HepG2 (cell line): ENCODE measurements around the gene METRN. TPM values are rescaled to one million over a fixed set of nuclear protein-coding genes. Genes with fewer than 3 reads are reported as not detected.

Source experiments
- ATAC-seq: fragments of 200-7000 bp; cut with Tn5 transposase; 3 replicates; pipeline ENCODE4 v1.9.1; 2020; ENCODE audit warnings: mild to moderate bottlenecking, moderate library complexity
- BruUV-seq: library from RNA; stranded (reverse); fragments of 400-500 nt; replicated peaks from 2 replicates; lab custom pipeline; 2021; lab: Mats Ljungman, UMichigan
- CTCF ChIA-PET: fragments of 300-600 bp; formaldehyde crosslinking; extraction: SDS; loops from one replicate; lab custom pipeline; 2021; ENCODE audit warnings: low total read pairs, inconsistent platforms, low intra/inter-chr PET ratio; lab: Yijun Ruan, JAX
- POLR2A ChIA-PET: fragments of 350-600 bp; sonication (Branson Sonifier 250); formaldehyde crosslinking; loops from one replicate; lab custom pipeline; 2020; ENCODE audit warnings: antibody characterized with exemption, inconsistent platforms; lab: Yijun Ruan, JAX
- DNase-seq: peaks from one replicate; pipeline ENCODE4 v3.0.0-alpha.2; 2015; ENCODE audit warnings: low spot score
- FAIRE-seq: peaks from 3 replicates; lab custom pipeline; 2011; peaks lifted over from hg19 to GRCh38; lab: Jason Lieb, UNC
- H2AFZ ChIP-seq: one replicate; pipeline ENCODE4 v1.6.1; 2011; ENCODE audit warnings: low read length, inconsistent platforms
- H3K27ac ChIP-seq: fragments of 300-600 bp; 3 replicates; pipeline ENCODE4 v1.8.0; 2011; ENCODE audit warnings: mixed run types, mild to moderate bottlenecking, mixed read lengths, low read length, inconsistent platforms; ENCODE audit not compliant: insufficient read depth; ENCODE audit errors: extremely low read length
- H3K27me3 ChIP-seq, 2 experiments: fragments of 200-600 bp in 1 of 2; 2 replicates in 1 of 2; 3 replicates in 1 of 2; pipeline versions ENCODE4 v1.6.0 to v1.8.0; 2011; ENCODE audit warnings: low read length in 2 of 2, mild to moderate bottlenecking in 2 of 2, moderate library complexity in 2 of 2, inconsistent platforms in 1 of 2; ENCODE audit not compliant: insufficient read depth in 2 of 2, control insufficient read depth in 1 of 2
- H3K36me3 ChIP-seq, 2 experiments: fragments of 200-600 bp in 1 of 2; replicated peaks in 1 of 2; 2 replicates in 1 of 2; 3 replicates in 1 of 2; pipeline versions ENCODE4 v1.5.1 to v1.8.0; 2011; ENCODE audit warnings: low read length in 2 of 2, inconsistent platforms in 1 of 2; ENCODE audit not compliant: insufficient read depth in 2 of 2, control insufficient read depth in 1 of 2
- H3K4me1 ChIP-seq: 2 replicates; pipeline ENCODE4 v1.5.1; 2012; ENCODE audit warnings: low read length, inconsistent platforms; ENCODE audit not compliant: insufficient read depth
- H3K4me2 ChIP-seq: 2 replicates; pipeline ENCODE4 v1.6.0; 2011; ENCODE audit warnings: low read depth, low read length, inconsistent platforms
- H3K4me3 ChIP-seq, 3 experiments: fragments of 200-600 bp in 1 of 3; sonication (generic), shearing (Covaris generic) in 1 of 3; replicated peaks in 1 of 3; 2 replicates each; pipeline ENCODE4 v1.5.1; 2011 to 2016; ENCODE audit warnings: low read length in 3 of 3, inconsistent platforms in 2 of 3, low read depth in 2 of 3, mild to moderate bottlenecking in 2 of 3, control low read depth in 1 of 3, mixed read lengths in 1 of 3; ENCODE audit not compliant: insufficient read depth in 1 of 3
- H3K79me2 ChIP-seq: one replicate; pipeline ENCODE4 v1.6.1; 2011; ENCODE audit warnings: low read length, inconsistent platforms; ENCODE audit not compliant: insufficient read depth
- H3K9ac ChIP-seq: 2 replicates; pipeline ENCODE4 v1.6.0; 2011; ENCODE audit warnings: mild to moderate bottlenecking, low read depth, low read length, inconsistent platforms; ENCODE audit not compliant: insufficient read depth
- H3K9me3 ChIP-seq: 2 replicates; pipeline ENCODE4 v1.5.1; 2012; ENCODE audit warnings: mild to moderate bottlenecking, low read length
- H4K20me1 ChIP-seq: 2 replicates; pipeline ENCODE4 v1.6.0; 2011; ENCODE audit warnings: inconsistent platforms, mild to moderate bottlenecking, low read length, moderate library complexity; ENCODE audit not compliant: insufficient read depth
- AGO2 ChIP-seq: fragments of 200-400 bp; formaldehyde crosslinking; optimal IDR thresholded peaks from 2 replicates; pipeline ENCODE3; 2017; ENCODE audit warnings: mild to moderate bottlenecking, low read depth, low read length, moderate library complexity
- ATF6 ChIP-seq: sonication (generic); formaldehyde crosslinking; conservative IDR thresholded peaks from 2 replicates; pipeline ENCODE4 v1.4.0; 2020; ENCODE audit warnings: missing genetic modification reagents
- CEBPG ChIP-seq: IDR thresholded peaks from 2 replicates; pipeline ENCODE4 v1.6.1; 2016
- HIC2 ChIP-seq: sonication (generic); formaldehyde crosslinking; IDR thresholded peaks from 2 replicates; pipeline ENCODE4 v1.9.0; 2022; ENCODE audit warnings: low read depth, missing genetic modification reagents
- MYC ChIP-seq: sonication (generic); formaldehyde crosslinking; IDR thresholded peaks from 2 replicates; pipeline ENCODE4 v1.9.0; 2021; ENCODE audit warnings: missing genetic modification reagents, borderline replicate concordance
- PATZ1 ChIP-seq: sonication (generic); formaldehyde crosslinking; IDR thresholded peaks from 2 replicates; pipeline ENCODE4 v1.4.0; 2020; ENCODE audit warnings: missing genetic modification reagents
- RBFOX2 ChIP-seq: fragments of 200-400 bp; formaldehyde crosslinking; IDR thresholded peaks from 2 replicates; pipeline ENCODE4 v1.6.1; 2017; ENCODE audit warnings: low read depth, mild to moderate bottlenecking, low read length
- ZNF788 ChIP-seq: sonication (generic); formaldehyde crosslinking; IDR thresholded peaks from 2 replicates; pipeline ENCODE4 v1.5.0; 2020; ENCODE audit warnings: mild to moderate bottlenecking, missing genetic modification reagents, borderline replicate concordance
- ZNF816 ChIP-seq: sonication (generic); formaldehyde crosslinking; IDR thresholded peaks from 2 replicates; pipeline ENCODE4 v1.8.0; 2022; ENCODE audit warnings: missing genetic modification reagents, mild to moderate bottlenecking, borderline replicate concordance
- WGBS: methylation state at CpG from one replicate; pipeline ENCODE4 v1.1.6; 2017; ENCODE audit warnings: low lambda C conversion rate; 5-methylcytosine and 5-hydroxymethylcytosine counted together
- in situ Hi-C: cut with HindIII; loops from 2 replicates; pipeline ENCODE4 v1.10.0; 2017; ENCODE audit warnings: low pct_unique_long_range_greater_than_20kb; ENCODE audit not compliant: extremely low pct_ligation_motif_present
- intact Hi-C: fragments of 100-400 bp; cut with micrococcal nuclease; formaldehyde crosslinking; loops from one replicate; pipeline ENCODE4 v1.10.0; 2022; ENCODE audit not compliant: unreplicated experiment
- polyA plus RNA-seq, 8 experiments: library from polyadenylated mRNA; depleted of rRNA in 3 of 8; stranded (reverse) in 7 of 8; unstranded in 1 of 8; fragments of >200 nt; fragmentation: Illumina TruSeq in 4 of 8; extraction: Trizol in 4 of 8; gene quantifications; 2 replicates each; pipeline versions ENCODE4 v1.2.1 to v1.2.3, GENCODE V29; 2011 to 2016; ENCODE audit warnings: low read depth in 4 of 8, missing spikeins in 1 of 8, mixed read lengths in 1 of 8; ENCODE audit not compliant: insufficient read depth in 1 of 8
- total RNA-seq, 5 experiments: library from RNA; depleted of rRNA; stranded (reverse); fragments of >200 nt; fragmentation: Illumina TruSeq; extraction: Trizol; gene quantifications; 2 replicates each; pipeline ENCODE4 v1.2.3, GENCODE V29; 2016; ENCODE audit warnings: low read depth in 1 of 5

The METRN gene
- total and polyA plus RNA-seq, 2 of the 13 experiments (the other 11 are each of a cell fraction or from before 2014, with no cell fraction given): 25.5 to 46.1 TPM

- no peak for ATAC-seq
- peaks cover 23% of the 10 kb centered on the region for H3K4me1 ChIP-seq
- no peaks in the 10 kb centered on the region for H4K20me1 ChIP-seq
- H3K79me2 ChIP-seq: peaks cover 2% of the 10 kb centered on the region
- no peak overlapping the region for H2AFZ ChIP-seq
- BruUV-seq: no TSS peak
- intact Hi-C loops (no loop called here), in situ Hi-C loops (no loop called here)
- TF ChIP-seq ZNF788 (CRISPR knock-in tag) (no peak), AGO2 (peak; percentile 40), ZNF816 (no peak), CEBPG (CRISPR knock-in tag) (no peak), MYC (0 out of 2 replicates have a peak, but pooled peaks have one; percentile 9), PATZ1 (0 out of 2 replicates have a peak, but pooled peaks have one; percentile 18), ATF6 (no peak), HIC2 (CRISPR knock-in tag) (0 out of 2 replicates have a peak, but pooled peaks have one; percentile 6), RBFOX2 (0 out of 2 replicates have a peak, but pooled peaks have one; percentile 16)
- H3K27me3 ChIP-seq: peaks cover 7 to 34% of the 10 kb centered on the region in 2 experiments
- ChIA-PET CTCF (no interaction called here), POLR2A (interaction anchor here (3.4 kb wide), 1 partner anchor 27 kb away, joined by 21 read pairs; the partner anchor contains the start of gene ANTKMT)
- no peak for DNase-seq
- WGBS: 38% methylated on average over 6 of the region's 37 CpGs
- peak overlapping the region; percentile 84 for H3K4me2 ChIP-seq
- no peaks in the 10 kb centered on the region for H3K9me3 ChIP-seq
- no peak overlapping the region for H3K27ac ChIP-seq
- H3K4me3 ChIP-seq: peak overlapping the region in 2 of 3 experiments; percentile 20 to 69; a peak in 3 of 6 replicates
- H3K9ac ChIP-seq: no peak overlapping the region
- H3K36me3 ChIP-seq: no peaks in the 10 kb centered on the region
- no peak for FAIRE-seq
These were observed 21.2 kb upstream of the METRN start for GRCh38 chr16:693766-694165.
